ENCODE measurements around the gene PDE4B.
"Not testable (repeated sequence)": the region's sequence is repeated elsewhere in the genome, so short reads cannot be mapped to it uniquely, and the experiment has no call there.

Gene PDE4B

GRCh38 chr1:66069976-66070876 is 277.5 kb downstream of the PDE4B start:
- no peak for DNase-seq

GRCh38 chr1:66073388-66073787 is 280.7 kb downstream of the PDE4B start:
- no peak for DNase-seq

GRCh38 chr1:66074147-66074546 is 281.5 kb downstream of the PDE4B start:
- DNase-seq: no peak

GRCh38 chr1:66078412-66078811 is 285.7 kb downstream of the PDE4B start:
- no peak for DNase-seq

GRCh38 chr1:66083003-66083402 is 290.3 kb downstream of the PDE4B start:
- no peak for DNase-seq

GRCh38 chr1:66084442-66084841 is 291.7 kb downstream of the PDE4B start:
- DNase-seq: no peak

- no peak for DNase-seq
These were observed 292.9 kb downstream of the PDE4B start for GRCh38 chr1:66085600-66085999.

GRCh38 chr1:66088787-66089186 is 296.1 kb downstream of the PDE4B start:
- no peak for DNase-seq

GRCh38 chr1:66090859-66091457 is 298.3 kb downstream of the PDE4B start:
- peak; percentile 83 for DNase-seq

GRCh38 chr1:66095190-66095589 is 302.5 kb downstream of the PDE4B start:
- no peak for DNase-seq

GRCh38 chr1:66100959-66101358 is 308.3 kb downstream of the PDE4B start:
- not testable (repeated sequence) for DNase-seq

- not testable (repeated sequence) for DNase-seq
These were observed 311.4 kb downstream of the PDE4B start for GRCh38 chr1:66104076-66104475.

GRCh38 chr1:66108624-66109023 is 315.9 kb downstream of the PDE4B start:
- no peak for DNase-seq

GRCh38 chr1:66112744-66113400 is 320.2 kb downstream of the PDE4B start:
- no peak for DNase-seq

- peak; percentile 26 for DNase-seq
These were observed 326.5 kb downstream of the PDE4B start for GRCh38 chr1:66119148-66119547.

GRCh38 chr1:66124670-66125069 is 332.0 kb downstream of the PDE4B start:
- DNase-seq: no peak

- not testable (repeated sequence) for DNase-seq
These were observed 335.9 kb downstream of the PDE4B start for GRCh38 chr1:66128641-66129040.

GRCh38 chr1:66132324-66132723 is 339.6 kb downstream of the PDE4B start:
- no peak for DNase-seq

GRCh38 chr1:66134004-66134403 is 341.3 kb downstream of the PDE4B start:
- DNase-seq: no peak

- DNase-seq: no peak
These were observed 342.5 kb downstream of the PDE4B start for GRCh38 chr1:66135161-66135560.

- not testable (repeated sequence) for DNase-seq
These were observed 343.7 kb downstream of the PDE4B start for GRCh38 chr1:66136423-66136822.

- no peak for DNase-seq
These were observed 344.5 kb downstream of the PDE4B start for GRCh38 chr1:66137235-66137634.

- no peak for DNase-seq
These were observed 345.9 kb downstream of the PDE4B start for GRCh38 chr1:66138613-66139012.

- no peak for DNase-seq
These were observed 347.4 kb downstream of the PDE4B start for GRCh38 chr1:66140072-66140471.

Measured in eye (tissue), 1 donor.